ENCODE data around the gene CCDC107. TPM values are rescaled to one million over a fixed set of nuclear protein-coding genes. Genes with fewer than 3 reads are reported as not detected.
A peak's percentile ranks its signal among the peaks of the same experiment; 100 is the strongest.

CCDC107 gene
- total and polyA plus RNA-seq, 9 of the 15 experiments (the other 6 are each of a cell fraction or from before 2014, with no cell fraction given): 0.35 to 11.3 (median 6.9) TPM; not detected in 1

- TF ChIP-seq TCF7 (IDR thresholded peaks at IDR 0.05; ENCODE audit: borderline replicate concordance): no peak
- TF ChIP-seq CHD4 (IDR thresholded peaks at IDR 0.05; ENCODE audit: insufficient read depth, insufficient replicate concordance, low read depth, low read length, poor library complexity, severe bottlenecking): no peak
- peak; percentile 26 for TF ChIP-seq TBP (optimal IDR thresholded peaks at IDR 0.05; ENCODE audit: low read depth, low read length)
- 0 out of 2 replicates have a peak, but pooled peaks have one; percentile 77 for TF ChIP-seq MTA3 (IDR thresholded peaks at IDR 0.05; ENCODE audit: borderline replicate concordance)
- TF ChIP-seq MYBL2 (IDR thresholded peaks at IDR 0.05; ENCODE audit: low read depth): peak; percentile 98
- TF ChIP-seq MYBL2 (CRISPR knock-in tag; IDR thresholded peaks at IDR 0.05; ENCODE audit: borderline replicate concordance): peak; percentile 94; the same call in 1 of the 2 replicates
- TF ChIP-seq SMAD1 (IDR thresholded peaks at IDR 0.05; ENCODE audit: low read depth, low read length, partially characterized antibody): no peak
- TF ChIP-seq MYNN (IDR thresholded peaks at IDR 0.05): peak; percentile 47; the same call in 1 of the 2 replicates
- no peak for TF ChIP-seq MYNN (CRISPR knock-in tag; IDR thresholded peaks at IDR 0.05)
- no peak for TF ChIP-seq ASH1L (IDR thresholded peaks at IDR 0.05; ENCODE audit: borderline replicate concordance, low read depth, partially characterized antibody)
- TF ChIP-seq ARID1B (IDR thresholded peaks at IDR 0.05): no peak; the same call in 1 of the 2 replicates
- no peak for TF ChIP-seq MLLT1 (IDR thresholded peaks at IDR 0.05)
- no peak for TF ChIP-seq TCF3 (CRISPR knock-in tag; IDR thresholded peaks at IDR 0.05)
- TF ChIP-seq ELF1 (tag; IDR thresholded peaks at IDR 0.05): peak; percentile 81
- TF ChIP-seq ZC3H11A (IDR thresholded peaks at IDR 0.05; ENCODE audit: low read depth, low read length): no peak
- no peak for TF ChIP-seq NONO (IDR thresholded peaks at IDR 0.05; ENCODE audit: low read depth in 2 of 2, low read length in 1 of 2)
- TF ChIP-seq CTCF (IDR thresholded peaks at IDR 0.05 in 2 of 3, conservative IDR thresholded peaks at IDR 0.05 in 1 of 3; ENCODE audit: insufficient read depth in 2 of 3, low read depth in 1 of 3, low read length in 3 of 3): peak; percentile 41 to 49 (median 44); a peak in 4 of 6 replicates
- peak in 1 of 2 experiments; percentile 38; a peak in 1 of 4 replicates for TF ChIP-seq RAD21 (CRISPR knock-in tag; conservative IDR thresholded peaks at IDR 0.05 in 1 of 2, IDR thresholded peaks at IDR 0.05 in 1 of 2)
- peak; percentile 74 for TF ChIP-seq E2F8 (IDR thresholded peaks at IDR 0.05; ENCODE audit: low read depth, partially characterized antibody)
- no peak for TF ChIP-seq ZNF444 (CRISPR knock-in tag; IDR thresholded peaks at IDR 0.05)
- TF ChIP-seq TGIF2 (CRISPR knock-in tag; IDR thresholded peaks at IDR 0.05): no peak
Observed at GRCh38 chr9:35664531-35665470, 6.7 kb downstream of the CCDC107 start, which contains the start of gene ARHGEF39 (continued).

Data from K562 (cell line).